Endothelial cell of umbilical vein (primary cell): ENCODE measurements around the gene CEP250. TPM values are rescaled to one million over a fixed set of nuclear protein-coding genes. Genes with fewer than 3 reads are reported as not detected.

Experiments used
- BruUV-seq: library from RNA; stranded (reverse); fragments of 400-500 nt; replicated peaks from 2 replicates; lab custom pipeline; 2021; lab: Mats Ljungman, UMichigan
- CTCF ChIA-PET: fragments of 300-600, 350-600 bp; sonication (Branson Sonifier 250); formaldehyde crosslinking; loops from one replicate; lab custom pipeline; 2021; ENCODE audit warnings: antibody characterized with exemption, inconsistent platforms; lab: Charles Lee
- POLR2A ChIA-PET: fragments of 300-600, 350-600 bp; sonication (Branson Sonifier 250); formaldehyde crosslinking; loops from one replicate; lab custom pipeline; 2021; ENCODE audit warnings: antibody characterized with exemption, inconsistent platforms; lab: Charles Lee
- DNase-seq: peaks from one replicate; pipeline ENCODE4 v3.0.0-alpha.2; 2011; ENCODE audit warnings: low read depth, low spot score
- FAIRE-seq: peaks from 2 replicates; lab custom pipeline; 2011; peaks lifted over from hg19 to GRCh38; lab: Jason Lieb, UNC
- H2AFZ ChIP-seq: 2 replicates; pipeline ENCODE4 v1.6.0; 2012; ENCODE audit warnings: low read depth, low read length, control low read depth, inconsistent platforms
- H3K27ac ChIP-seq: 2 replicates; pipeline ENCODE4 v1.5.1; 2011; ENCODE audit warnings: low read depth, mild to moderate bottlenecking, control low read depth, low read length, moderate library complexity; ENCODE audit not compliant: insufficient read depth
- H3K27me3 ChIP-seq, 2 experiments: 2 replicates each; pipeline versions ENCODE4 v1.6.0 to v1.6.1; 2011; ENCODE audit warnings: low read length in 2 of 2, mixed read lengths in 1 of 2; ENCODE audit not compliant: control insufficient read depth in 2 of 2, insufficient read depth in 2 of 2
- H3K36me3 ChIP-seq, 2 experiments: 2 replicates in 1 of 2; 3 replicates in 1 of 2; pipeline ENCODE4 v1.5.1; 2011; ENCODE audit warnings: low read length in 2 of 2, mild to moderate bottlenecking in 1 of 2, moderate library complexity in 1 of 2; ENCODE audit not compliant: control insufficient read depth in 2 of 2, insufficient read depth in 2 of 2; ENCODE audit errors: extremely low read depth in 1 of 2
- H3K4me1 ChIP-seq: 3 replicates; pipeline ENCODE4 v1.5.1; 2011; ENCODE audit warnings: mild to moderate bottlenecking, low read length; ENCODE audit not compliant: control insufficient read depth, insufficient read depth; ENCODE audit errors: extremely low read depth
- H3K4me2 ChIP-seq: 2 replicates; pipeline ENCODE4 v1.6.1; 2011; ENCODE audit warnings: low read length, control low read depth, mixed read lengths; ENCODE audit not compliant: insufficient read depth
- H3K4me3 ChIP-seq, 3 experiments: fragments of 200-600 bp in 1 of 3; sonication (generic), shearing (Covaris generic) in 1 of 3; replicated peaks in 1 of 3; 2 replicates each; pipeline ENCODE4 v1.5.1; 2011 to 2016; ENCODE audit warnings: control low read depth in 3 of 3, low read length in 3 of 3, mild to moderate bottlenecking in 2 of 3, inconsistent platforms in 1 of 3, low read depth in 1 of 3, moderate library complexity in 1 of 3; ENCODE audit not compliant: insufficient read depth in 1 of 3
- H3K79me2 ChIP-seq: 2 replicates; pipeline ENCODE4 v1.6.0; 2012; ENCODE audit warnings: low read length, inconsistent platforms; ENCODE audit not compliant: control insufficient read depth, insufficient read depth
- H3K9ac ChIP-seq: replicated peaks from 2 replicates; pipeline ENCODE3; 2011; ENCODE audit warnings: low read length, control low read depth; ENCODE audit not compliant: insufficient read depth; ENCODE audit errors: extremely low read depth
- H3K9me1 ChIP-seq: replicated peaks from 3 replicates; pipeline ENCODE4 v1.6.0; 2011; ENCODE audit warnings: mild to moderate bottlenecking, low read length; ENCODE audit not compliant: control insufficient read depth, insufficient read depth; ENCODE audit errors: extremely low read depth
- H3K9me3 ChIP-seq: replicated peaks from 2 replicates; pipeline ENCODE4 v1.5.1; 2012; ENCODE audit warnings: low read length, inconsistent platforms; ENCODE audit not compliant: control insufficient read depth, insufficient read depth
- H4K20me1 ChIP-seq: replicated peaks from 2 replicates; pipeline ENCODE3; 2011; ENCODE audit warnings: mild to moderate bottlenecking, low read length; ENCODE audit not compliant: control insufficient read depth, insufficient read depth; ENCODE audit errors: extremely low read depth
- EZH2 ChIP-seq: IDR thresholded peaks from 2 replicates; pipeline ENCODE4 v1.6.1; 2012; ENCODE audit warnings: borderline replicate concordance, low read depth, mild to moderate bottlenecking, moderate library complexity, low read length, inconsistent platforms; ENCODE audit not compliant: severe bottlenecking
- FOS ChIP-seq: IDR thresholded peaks from 2 replicates; pipeline ENCODE4 v1.6.1; 2011; ENCODE audit warnings: mild to moderate bottlenecking, low read length, moderate library complexity, borderline replicate concordance; ENCODE audit not compliant: insufficient read depth
- GATA2 ChIP-seq: IDR thresholded peaks from 2 replicates; pipeline ENCODE4 v1.7.0; 2011; ENCODE audit warnings: low read depth, mild to moderate bottlenecking, moderate library complexity, mixed read lengths, low read length; ENCODE audit not compliant: insufficient read length, insufficient read depth
- JUN ChIP-seq: IDR thresholded peaks from 2 replicates; pipeline ENCODE4 v1.6.1; 2011; ENCODE audit warnings: borderline replicate concordance, low read depth; ENCODE audit not compliant: insufficient read length, insufficient read depth
- MYC ChIP-seq: IDR thresholded peaks from one replicate; pipeline ENCODE4 v1.6.1; 2011; ENCODE audit warnings: mild to moderate bottlenecking, low read depth, low read length
- POLR2A ChIP-seq: IDR thresholded peaks from 2 replicates; pipeline ENCODE4 v1.6.1; 2012; ENCODE audit warnings: low read depth, mild to moderate bottlenecking, control low read depth, low read length
- POLR2AphosphoS5 ChIP-seq: IDR thresholded peaks from 2 replicates; pipeline ENCODE4 v1.6.1; 2012; ENCODE audit warnings: low read depth, mild to moderate bottlenecking, control low read depth, low read length, moderate library complexity; ENCODE audit not compliant: insufficient read depth
- dilution Hi-C: fragments of 300-500 bp; cut with MboI; formaldehyde crosslinking; loops from one replicate; pipeline ENCODE4 v1.15.0; 2019; ENCODE audit warnings: low sequenced_read_pairs; ENCODE audit not compliant: extremely low pct_ligation_motif_present
- intact Hi-C: fragments of 100-400 bp; cut with micrococcal nuclease; formaldehyde crosslinking; loops from one replicate; pipeline ENCODE4 v1.10.0; 2022
- polyA plus RNA-seq, 4 experiments: library from polyadenylated mRNA; depleted of rRNA in 3 of 4; stranded (reverse) in 3 of 4; unstranded in 1 of 4; fragments of >200 nt; gene quantifications; 2 replicates each; pipeline versions ENCODE4 v1.2.1 to v1.2.3, GENCODE V29; 2011 to 2012; ENCODE audit warnings: missing spikeins in 1 of 4
- total RNA-seq: library from RNA; stranded (reverse); gene quantifications from 2 replicates; pipeline ENCODE4 v1.2.3, GENCODE V29; 2021
- TF ChIP-seq, protein P1 (sequence below): IDR thresholded peaks from 2 replicates; pipeline ENCODE4 v1.6.1; 2011; ENCODE audit not compliant: insufficient read depth, insufficient read length
- TF ChIP-seq, protein P2 (sequence below), 2 donors: IDR thresholded peaks; 1 replicate in 1 of 2; 2 replicates in 1 of 2; pipeline ENCODE4 v1.5.1; 2011; ENCODE audit warnings: low read length in 2 of 2, mild to moderate bottlenecking in 2 of 2, moderate library complexity in 2 of 2, control low read depth in 1 of 2, inconsistent platforms in 1 of 2, low read depth in 1 of 2; ENCODE audit not compliant: insufficient read depth in 1 of 2; ENCODE audit errors: extremely low read depth in 1 of 2

Gene CEP250
- total and polyA plus RNA-seq, 2 donors (not counting 3 experiments of a cell fraction or from before 2014, with no cell fraction given) = 5.3 to 58.9 TPM

DNA sequence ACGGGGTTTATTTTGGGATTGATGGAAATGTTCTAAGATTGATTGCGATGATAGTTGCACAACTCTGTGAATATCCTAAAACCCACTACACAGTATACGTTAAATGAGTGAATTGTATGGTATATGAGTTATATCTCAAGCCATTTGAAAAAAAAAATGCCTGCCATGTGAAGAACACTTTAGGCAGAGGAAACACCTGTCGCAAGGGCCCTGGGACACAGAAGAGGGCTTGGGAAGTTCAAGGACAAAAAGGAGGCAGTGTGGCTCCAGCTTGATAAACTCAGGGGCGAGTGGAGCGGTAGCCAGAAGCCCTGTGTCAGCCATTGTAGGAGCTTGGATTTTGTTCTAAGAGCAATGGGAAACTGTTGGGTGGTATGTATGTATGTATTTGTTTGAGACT lies 37.0 kb downstream of the CEP250 start:
- Histone ChIP-seq H3K9ac (no peak overlapping the region), H3K9me1 (no peaks in the 10 kb centered on the region), H3K27ac (no peak overlapping the region), H3K36me3 (peaks cover 6 to 32% of the 10 kb centered on the region in 2 experiments), H3K9me3 (no peaks in the 10 kb centered on the region), H3K4me2 (no peak overlapping the region), H3K4me3 (no peak overlapping the region), H4K20me1 (no peaks in the 10 kb centered on the region), H3K79me2 (no peaks in the 10 kb centered on the region), H3K4me1 (peaks cover 8% of the 10 kb centered on the region), H2AFZ (no peak overlapping the region), H3K27me3 (no peaks in the 10 kb centered on the region)
- no TSS peak for BruUV-seq
- dilution Hi-C loops (no loop called here), intact Hi-C loops (no loop called here)
- FAIRE-seq (no peak), DNase-seq (no peak)
- TF ChIP-seq EZH2 (no peak), POLR2A (no peak), MYC (no peak), POLR2AphosphoS5 (no peak), FOS (no peak), GATA2 (no peak), JUN (no peak)
- TF ChIP-seq, protein P1, sequence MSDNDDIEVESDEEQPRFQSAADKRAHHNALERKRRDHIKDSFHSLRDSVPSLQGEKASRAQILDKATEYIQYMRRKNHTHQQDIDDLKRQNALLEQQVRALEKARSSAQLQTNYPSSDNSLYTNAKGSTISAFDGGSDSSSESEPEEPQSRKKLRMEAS = no peak
- TF ChIP-seq, protein P2, sequence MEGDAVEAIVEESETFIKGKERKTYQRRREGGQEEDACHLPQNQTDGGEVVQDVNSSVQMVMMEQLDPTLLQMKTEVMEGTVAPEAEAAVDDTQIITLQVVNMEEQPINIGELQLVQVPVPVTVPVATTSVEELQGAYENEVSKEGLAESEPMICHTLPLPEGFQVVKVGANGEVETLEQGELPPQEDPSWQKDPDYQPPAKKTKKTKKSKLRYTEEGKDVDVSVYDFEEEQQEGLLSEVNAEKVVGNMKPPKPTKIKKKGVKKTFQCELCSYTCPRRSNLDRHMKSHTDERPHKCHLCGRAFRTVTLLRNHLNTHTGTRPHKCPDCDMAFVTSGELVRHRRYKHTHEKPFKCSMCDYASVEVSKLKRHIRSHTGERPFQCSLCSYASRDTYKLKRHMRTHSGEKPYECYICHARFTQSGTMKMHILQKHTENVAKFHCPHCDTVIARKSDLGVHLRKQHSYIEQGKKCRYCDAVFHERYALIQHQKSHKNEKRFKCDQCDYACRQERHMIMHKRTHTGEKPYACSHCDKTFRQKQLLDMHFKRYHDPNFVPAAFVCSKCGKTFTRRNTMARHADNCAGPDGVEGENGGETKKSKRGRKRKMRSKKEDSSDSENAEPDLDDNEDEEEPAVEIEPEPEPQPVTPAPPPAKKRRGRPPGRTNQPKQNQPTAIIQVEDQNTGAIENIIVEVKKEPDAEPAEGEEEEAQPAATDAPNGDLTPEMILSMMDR (IDR thresholded peaks at IDR 0.05; ENCODE audit: extremely low read depth in 1 of 2, insufficient read depth in 1 of 2, low read depth in 1 of 2, low read length in 2 of 2) = no peak
- ChIA-PET CTCF (interaction anchor here (1.0 to 1.4 kb wide), 2 partner anchors 15 to 19 kb away, joined by 3 read pairs; no protein-coding TSS in a partner anchor), POLR2A (no interaction called here)
